Neutrophil (primary cell): Measurements from ENCODE around the gene RCAN3.

Source experiments
- H3K27ac ChIP-seq: fragments of 200-600 bp; sonication (generic); 2 replicates; pipeline ENCODE4 v1.5.1; 2016; ENCODE audit warnings: mild to moderate bottlenecking, moderate library complexity
- H3K27me3 ChIP-seq: fragments of 200-600 bp; sonication (generic); 2 replicates; pipeline ENCODE4 v1.6.0; 2016; ENCODE audit warnings: mild to moderate bottlenecking
- H3K36me3 ChIP-seq: fragments of 200-600 bp; sonication (generic); 2 replicates; pipeline ENCODE4 v1.5.1; 2017
- H3K4me1 ChIP-seq, 2 experiments: fragments of 200-600 bp in 1 of 2; sonication (generic) in 1 of 2; 1 replicate in 1 of 2; 2 replicates in 1 of 2; pipeline versions ENCODE4 v1.5.1 to v1.6.1; 2013 to 2016; ENCODE audit warnings: low read depth in 1 of 2, low read length in 1 of 2, mild to moderate bottlenecking in 1 of 2, moderate library complexity in 1 of 2; ENCODE audit not compliant: control insufficient read depth in 1 of 2, insufficient read depth in 1 of 2
- H3K4me3 ChIP-seq, 2 experiments: fragments of 200-600 bp in 1 of 2; sonication (generic) in 1 of 2; 1 replicate in 1 of 2; 2 replicates in 1 of 2; pipeline ENCODE4 v1.5.1; 2013 to 2016; ENCODE audit warnings: low read depth in 1 of 2, low read length in 1 of 2, mild to moderate bottlenecking in 1 of 2, moderate library complexity in 1 of 2
- H3K9me3 ChIP-seq: fragments of 200-600 bp; sonication (generic); 2 replicates; pipeline ENCODE4 v1.5.1; 2016
- TF ChIP-seq, protein P1 (sequence below): fragments of 200-600 bp; sonication (generic); IDR thresholded peaks from 2 replicates; pipeline ENCODE4 v1.5.1; 2016; ENCODE audit warnings: antibody characterized with exemption

Gene RCAN3

DNA sequence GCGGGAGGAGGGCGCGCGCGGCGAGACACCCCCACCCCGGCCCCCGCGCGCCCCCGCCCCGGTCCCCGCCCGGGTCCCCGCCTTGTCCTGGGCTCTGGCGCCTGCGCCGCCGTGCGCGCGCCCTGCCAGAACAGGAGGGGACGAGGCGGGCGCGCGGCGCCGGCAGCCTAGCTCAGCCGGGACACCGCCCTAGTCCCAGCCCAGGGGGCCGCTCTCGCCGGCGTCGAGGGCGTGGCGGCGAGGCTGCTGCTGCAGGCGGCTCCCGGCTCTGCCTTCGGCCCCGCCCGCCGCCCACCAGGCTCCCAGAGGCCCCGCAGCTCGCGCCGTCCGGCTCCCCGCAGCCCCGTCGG is at the start of gene RCAN3:
Gene RCAN3 (plus strand): TSS at position 128 of the 350 bp plus-strand sequence. CDS start 11,537 bp downstream, outside the sequence.
- TF ChIP-seq, protein P1, sequence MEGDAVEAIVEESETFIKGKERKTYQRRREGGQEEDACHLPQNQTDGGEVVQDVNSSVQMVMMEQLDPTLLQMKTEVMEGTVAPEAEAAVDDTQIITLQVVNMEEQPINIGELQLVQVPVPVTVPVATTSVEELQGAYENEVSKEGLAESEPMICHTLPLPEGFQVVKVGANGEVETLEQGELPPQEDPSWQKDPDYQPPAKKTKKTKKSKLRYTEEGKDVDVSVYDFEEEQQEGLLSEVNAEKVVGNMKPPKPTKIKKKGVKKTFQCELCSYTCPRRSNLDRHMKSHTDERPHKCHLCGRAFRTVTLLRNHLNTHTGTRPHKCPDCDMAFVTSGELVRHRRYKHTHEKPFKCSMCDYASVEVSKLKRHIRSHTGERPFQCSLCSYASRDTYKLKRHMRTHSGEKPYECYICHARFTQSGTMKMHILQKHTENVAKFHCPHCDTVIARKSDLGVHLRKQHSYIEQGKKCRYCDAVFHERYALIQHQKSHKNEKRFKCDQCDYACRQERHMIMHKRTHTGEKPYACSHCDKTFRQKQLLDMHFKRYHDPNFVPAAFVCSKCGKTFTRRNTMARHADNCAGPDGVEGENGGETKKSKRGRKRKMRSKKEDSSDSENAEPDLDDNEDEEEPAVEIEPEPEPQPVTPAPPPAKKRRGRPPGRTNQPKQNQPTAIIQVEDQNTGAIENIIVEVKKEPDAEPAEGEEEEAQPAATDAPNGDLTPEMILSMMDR, result no peak
- Histone ChIP-seq H3K27ac (peak within 1 kb of the TSS; percentile 55), H3K36me3 (no peaks in the 10 kb centered on the region), H3K4me1 (peaks cover 15 to 19% of the 10 kb centered on the region in 2 experiments), H3K9me3 (no peaks in the 10 kb centered on the region), H3K4me3 (peak within 1 kb of the TSS; percentile 57), H3K27me3 (peaks cover 36% of the 10 kb centered on the region)

DNA sequence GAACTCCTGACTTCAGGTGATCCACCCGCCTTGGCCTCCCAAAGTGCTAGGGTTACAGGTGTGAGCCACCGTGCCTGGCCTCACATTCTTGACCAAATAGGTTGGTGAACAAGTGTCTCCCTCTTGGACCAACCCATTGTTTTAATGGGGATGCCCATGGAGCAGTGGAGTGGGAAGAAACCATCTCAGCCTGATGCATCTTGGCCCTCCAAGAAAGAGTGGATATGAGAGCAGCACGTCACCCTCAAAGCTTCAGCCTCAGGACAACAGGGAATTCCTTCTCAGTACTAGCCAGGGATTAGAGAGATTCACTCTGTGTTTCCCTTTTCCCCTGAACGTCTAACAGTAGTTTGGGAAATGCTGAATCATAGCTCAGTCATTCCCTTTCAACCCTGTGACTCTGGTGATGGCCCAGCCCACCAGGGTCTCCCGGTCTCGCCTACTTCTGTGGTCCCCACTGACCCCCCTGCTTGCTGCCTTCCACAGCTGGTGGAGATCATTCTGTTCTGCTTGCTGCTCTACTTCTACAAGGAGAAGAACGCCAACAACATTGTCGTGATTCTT is 49.6 kb upstream of the RCAN3 start:
- Histone ChIP-seq H3K27ac (no peak overlapping the region), H3K4me3 (no peak overlapping the region), H3K27me3 (no peaks in the 10 kb centered on the region), H3K36me3 (peaks cover 89% of the 10 kb centered on the region), H3K9me3 (no peaks in the 10 kb centered on the region), H3K4me1 (no peaks in the 10 kb centered on the region)
- TF ChIP-seq, protein P1, result no peak

DNA sequence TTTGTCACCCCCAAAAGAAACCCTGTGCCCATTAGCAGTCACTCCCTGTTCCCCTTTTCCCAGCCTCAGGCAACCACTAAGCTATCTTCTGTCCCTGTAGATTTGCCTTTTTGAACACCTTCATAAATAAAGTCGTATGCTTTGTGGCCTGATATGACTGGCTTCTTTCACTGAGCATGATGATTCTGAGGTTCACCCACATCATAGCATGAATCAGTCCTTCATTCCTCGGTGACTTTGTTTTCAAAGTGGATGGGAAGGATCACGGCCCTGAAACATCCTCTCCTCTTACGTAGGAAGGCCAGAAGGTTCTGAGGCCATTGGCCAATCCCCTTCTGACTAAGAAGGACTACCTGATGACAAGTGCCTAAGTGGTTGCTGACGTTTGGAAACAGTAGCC is 48.0 kb upstream of the RCAN3 start:
- Histone ChIP-seq H3K36me3 (peaks cover 94% of the 10 kb centered on the region), H3K4me1 (no peaks in the 10 kb centered on the region), H3K9me3 (no peaks in the 10 kb centered on the region), H3K27ac (no peak overlapping the region), H3K4me3 (no peak overlapping the region), H3K27me3 (no peaks in the 10 kb centered on the region)
- TF ChIP-seq, protein P1, result no peak

DNA sequence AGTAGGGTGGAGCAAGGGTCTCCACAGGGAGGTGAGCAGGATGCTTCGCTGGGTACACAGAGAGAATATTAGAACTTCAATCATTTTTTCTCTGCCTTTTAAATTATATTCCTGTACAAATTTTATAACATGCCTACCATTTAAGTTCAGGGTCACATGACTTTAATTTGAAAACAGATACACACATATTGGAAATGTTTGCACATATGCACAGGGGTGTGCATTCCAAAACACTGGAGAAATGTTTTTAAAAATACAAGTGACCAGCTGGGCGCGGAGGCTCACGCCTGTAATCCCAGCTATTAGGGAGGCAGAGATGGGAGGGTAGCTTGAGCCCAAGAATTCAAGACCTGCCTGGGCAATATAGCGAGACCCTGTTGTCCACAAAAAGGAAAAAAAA is 47.4 kb upstream of the RCAN3 start:
- Histone ChIP-seq H3K27me3 (no peaks in the 10 kb centered on the region), H3K4me1 (no peaks in the 10 kb centered on the region), H3K4me3 (no peak overlapping the region), H3K36me3 (peaks cover 94% of the 10 kb centered on the region), H3K27ac (no peak overlapping the region), H3K9me3 (no peaks in the 10 kb centered on the region)
- TF ChIP-seq, protein P1, result no peak

DNA sequence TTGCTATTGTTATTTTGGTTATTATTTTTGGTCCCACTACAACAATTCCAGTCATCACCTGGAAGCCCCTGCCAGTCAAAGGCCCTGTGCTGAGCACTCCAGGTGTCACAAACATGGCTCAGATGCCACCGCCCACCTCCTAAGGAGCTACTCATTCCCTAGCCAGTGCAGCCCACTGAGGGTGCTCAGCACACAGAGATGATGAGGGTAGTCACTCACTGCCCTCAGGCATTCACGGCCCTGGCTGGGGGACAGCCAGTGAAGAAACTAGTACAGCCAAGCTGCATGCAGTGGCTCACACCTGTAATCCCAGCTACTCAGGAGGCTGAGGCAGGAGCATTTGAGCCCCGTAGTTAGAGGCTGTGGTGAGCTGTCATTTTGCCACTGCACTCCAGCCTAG is 44.8 kb upstream of the RCAN3 start:
- no peak overlapping the region for H3K27ac ChIP-seq
- H3K4me3 ChIP-seq, result no peak overlapping the region
- TF ChIP-seq, protein P1, result no peak
- H3K9me3 ChIP-seq, result no peaks in the 10 kb centered on the region
- H3K4me1 ChIP-seq, result no peaks in the 10 kb centered on the region
- H3K27me3 ChIP-seq, result no peaks in the 10 kb centered on the region
- peaks cover 89% of the 10 kb centered on the region for H3K36me3 ChIP-seq
